ENCODE results near the gene ZNF185.
A peak's percentile ranks its signal among the peaks of the same experiment; 100 is the strongest.

ZNF185 gene

GRCh38 chrX:152917656-152918579 lies 20.1 kb downstream of the ZNF185 start:
- DNase-seq (ENCODE audit: low read depth in 2 of 2) = no peak

GRCh38 chrX:152918707-152919106 lies 20.8 kb downstream of the ZNF185 start:
- no peak for DNase-seq (ENCODE audit: low read depth in 2 of 2)

GRCh38 chrX:152923599-152923998 lies 25.7 kb downstream of the ZNF185 start:
- no peak for DNase-seq (ENCODE audit: low read depth in 2 of 2)

- no peak for DNase-seq (ENCODE audit: low read depth in 2 of 2)
Observed at GRCh38 chrX:152925835-152926234, 28.0 kb downstream of the ZNF185 start.

GRCh38 chrX:152926279-152926678 lies 28.4 kb downstream of the ZNF185 start:
- DNase-seq (ENCODE audit: low read depth in 2 of 2) = peak in 1 of 2 donors; percentile 7

GRCh38 chrX:152926923-152927322 lies 29.1 kb downstream of the ZNF185 start:
- DNase-seq (ENCODE audit: low read depth in 2 of 2) = no peak

GRCh38 chrX:152927858-152928760 lies 30.2 kb downstream of the ZNF185 start:
- no peak for DNase-seq (ENCODE audit: low read depth in 2 of 2)

GRCh38 chrX:152928761-152929400 lies 31.0 kb downstream of the ZNF185 start:
- no peak for DNase-seq (ENCODE audit: low read depth in 2 of 2)

GRCh38 chrX:152929898-152930297 lies 32.0 kb downstream of the ZNF185 start:
- no peak for DNase-seq (ENCODE audit: low read depth in 2 of 2)

GRCh38 chrX:152930516-152930915 lies 32.6 kb downstream of the ZNF185 start:
- DNase-seq (ENCODE audit: low read depth in 2 of 2) = no peak

- no peak for DNase-seq (ENCODE audit: low read depth in 2 of 2)
Observed at GRCh38 chrX:152932144-152932543, 34.3 kb downstream of the ZNF185 start.

GRCh38 chrX:152932598-152933175 lies 34.8 kb downstream of the ZNF185 start:
- DNase-seq (ENCODE audit: low read depth in 2 of 2) = no peak

- no peak for DNase-seq (ENCODE audit: low read depth in 2 of 2)
Observed at GRCh38 chrX:152936306-152936705, 38.4 kb downstream of the ZNF185 start.

GRCh38 chrX:152937236-152937635 lies 39.4 kb downstream of the ZNF185 start:
- DNase-seq (ENCODE audit: low read depth in 2 of 2) = no peak

- peak; percentile 77 to 78 for DNase-seq (ENCODE audit: low read depth in 2 of 2)
Observed at GRCh38 chrX:152941328-152942076, 43.6 kb downstream of the ZNF185 start.

GRCh38 chrX:152942077-152942442 lies 44.2 kb downstream of the ZNF185 start:
- DNase-seq (ENCODE audit: low read depth in 2 of 2) = no peak

GRCh38 chrX:152943826-152944225 lies 46.0 kb downstream of the ZNF185 start:
- DNase-seq (ENCODE audit: low read depth in 2 of 2) = no peak

- DNase-seq (ENCODE audit: low read depth in 2 of 2) = no peak
Observed at GRCh38 chrX:152945021-152945979, 47.4 kb downstream of the ZNF185 start.

- no peak for DNase-seq (ENCODE audit: low read depth in 2 of 2)
Observed at GRCh38 chrX:152946681-152947080, 48.8 kb downstream of the ZNF185 start.

All from stimulated activated CD8-positive, alpha-beta memory T cell treated with anti-CD3 and anti-CD28 coated beads, Interleukin-7, amount 100 ng/mL, for 1 hour (primary cell).